Upper lobe of right lung (tissue), 1 donor: Measurements from ENCODE around the gene HOXD8. TPM values are rescaled to one million over a fixed set of nuclear protein-coding genes. Genes with fewer than 3 reads are reported as not detected.

ENCODE experiments used
- ATAC-seq: fragments of 200-7000 bp; cut with Tn5 transposase; one replicate; pipeline ENCODE4 v1.9.1; 2020; ENCODE audit warnings: mild to moderate bottlenecking, moderate library complexity
- DNase-seq: peaks from one replicate; pipeline ENCODE4 v3.0.0-alpha.2; 2020
- H3K27ac ChIP-seq: fragments of 200-600 bp; one replicate; pipeline ENCODE4 v1.8.0; 2022
- H3K27me3 ChIP-seq: fragments of 200-600 bp; one replicate; pipeline ENCODE4 v1.8.0; 2022; ENCODE audit warnings: mild to moderate bottlenecking
- H3K36me3 ChIP-seq: fragments of 200-600 bp; one replicate; pipeline ENCODE4 v1.8.0; 2022
- H3K4me1 ChIP-seq: fragments of 200-600 bp; one replicate; pipeline ENCODE4 v1.8.0; 2022
- H3K4me3 ChIP-seq: fragments of 200-600 bp; one replicate; pipeline ENCODE4 v1.8.0; 2022; ENCODE audit warnings: mild to moderate bottlenecking
- H3K9me3 ChIP-seq: fragments of 200-600 bp; one replicate; pipeline ENCODE4 v1.8.0; 2022
- intact Hi-C: fragments of 100-400 bp; cut with DNase I; formaldehyde crosslinking; loops from one replicate; pipeline ENCODE4 v1.11.0; 2022
- total RNA-seq: library from RNA; stranded (reverse); fragmentation: NEBNext Ultra II Directional; extraction: Animal tissue kit (Norgen Biotek cat#: 25700); gene quantifications from one replicate; pipeline ENCODE4 v1.2.1, GENCODE V29; 2021
- TF ChIP-seq, protein P1 (sequence below): fragments of 200-600 bp; IDR thresholded peaks from one replicate; pipeline ENCODE4 v1.8.0; 2022; ENCODE audit warnings: antibody characterized with exemption
- donor health status: DM: no; HTN: yes; CAD: no; lungs with severe emphysema.

Gene HOXD8
- total RNA-seq, 1 donor from 2014 or later = 2.6 TPM

DNA sequence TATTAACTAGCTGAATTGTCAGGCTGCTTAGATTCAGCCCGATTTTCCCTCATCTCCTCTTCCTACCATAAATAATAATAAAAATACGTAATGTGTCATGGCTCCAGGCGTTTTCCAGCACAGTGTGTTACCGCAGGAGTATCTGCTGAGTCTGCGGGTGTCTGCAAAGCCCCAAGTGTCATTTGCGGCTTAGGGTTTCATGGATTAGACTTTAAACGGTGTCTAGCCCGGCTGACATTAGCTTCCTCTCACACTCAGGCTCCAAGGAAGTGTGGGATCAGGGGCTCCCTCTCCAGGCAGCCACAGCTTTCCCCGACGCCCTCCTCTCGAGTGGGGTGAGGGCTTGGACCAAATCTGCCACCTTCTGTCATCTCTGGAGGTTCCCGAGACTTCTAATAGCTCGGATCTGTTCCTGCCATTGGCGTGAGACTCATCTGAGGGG, 44.9 kb downstream of the HOXD8 start:
- ATAC-seq (no peak), DNase-seq (no peak)
- Histone ChIP-seq H3K27ac (no peak overlapping the region), H3K4me3 (no peak overlapping the region), H3K27me3 (peaks cover 90% of the 10 kb centered on the region), H3K9me3 (no peaks in the 10 kb centered on the region), H3K4me1 (peaks cover 14% of the 10 kb centered on the region), H3K36me3 (no peaks in the 10 kb centered on the region)
- intact Hi-C loops = no loop called here
- TF ChIP-seq, protein P1, sequence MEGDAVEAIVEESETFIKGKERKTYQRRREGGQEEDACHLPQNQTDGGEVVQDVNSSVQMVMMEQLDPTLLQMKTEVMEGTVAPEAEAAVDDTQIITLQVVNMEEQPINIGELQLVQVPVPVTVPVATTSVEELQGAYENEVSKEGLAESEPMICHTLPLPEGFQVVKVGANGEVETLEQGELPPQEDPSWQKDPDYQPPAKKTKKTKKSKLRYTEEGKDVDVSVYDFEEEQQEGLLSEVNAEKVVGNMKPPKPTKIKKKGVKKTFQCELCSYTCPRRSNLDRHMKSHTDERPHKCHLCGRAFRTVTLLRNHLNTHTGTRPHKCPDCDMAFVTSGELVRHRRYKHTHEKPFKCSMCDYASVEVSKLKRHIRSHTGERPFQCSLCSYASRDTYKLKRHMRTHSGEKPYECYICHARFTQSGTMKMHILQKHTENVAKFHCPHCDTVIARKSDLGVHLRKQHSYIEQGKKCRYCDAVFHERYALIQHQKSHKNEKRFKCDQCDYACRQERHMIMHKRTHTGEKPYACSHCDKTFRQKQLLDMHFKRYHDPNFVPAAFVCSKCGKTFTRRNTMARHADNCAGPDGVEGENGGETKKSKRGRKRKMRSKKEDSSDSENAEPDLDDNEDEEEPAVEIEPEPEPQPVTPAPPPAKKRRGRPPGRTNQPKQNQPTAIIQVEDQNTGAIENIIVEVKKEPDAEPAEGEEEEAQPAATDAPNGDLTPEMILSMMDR = no peak

- Histone ChIP-seq H3K27me3 (peaks cover 91% of the 10 kb centered on the region), H3K9me3 (no peaks in the 10 kb centered on the region), H3K27ac (no peak overlapping the region), H3K36me3 (no peaks in the 10 kb centered on the region), H3K4me3 (no peak overlapping the region), H3K4me1 (peaks cover 14% of the 10 kb centered on the region)
- intact Hi-C loops = no loop called here
- TF ChIP-seq, protein P1 = no peak
- DNase-seq (no peak), ATAC-seq (no peak)
Observed at GRCh38 chr2:176174824-176175708, 45.6 kb downstream of the HOXD8 start.

DNA sequence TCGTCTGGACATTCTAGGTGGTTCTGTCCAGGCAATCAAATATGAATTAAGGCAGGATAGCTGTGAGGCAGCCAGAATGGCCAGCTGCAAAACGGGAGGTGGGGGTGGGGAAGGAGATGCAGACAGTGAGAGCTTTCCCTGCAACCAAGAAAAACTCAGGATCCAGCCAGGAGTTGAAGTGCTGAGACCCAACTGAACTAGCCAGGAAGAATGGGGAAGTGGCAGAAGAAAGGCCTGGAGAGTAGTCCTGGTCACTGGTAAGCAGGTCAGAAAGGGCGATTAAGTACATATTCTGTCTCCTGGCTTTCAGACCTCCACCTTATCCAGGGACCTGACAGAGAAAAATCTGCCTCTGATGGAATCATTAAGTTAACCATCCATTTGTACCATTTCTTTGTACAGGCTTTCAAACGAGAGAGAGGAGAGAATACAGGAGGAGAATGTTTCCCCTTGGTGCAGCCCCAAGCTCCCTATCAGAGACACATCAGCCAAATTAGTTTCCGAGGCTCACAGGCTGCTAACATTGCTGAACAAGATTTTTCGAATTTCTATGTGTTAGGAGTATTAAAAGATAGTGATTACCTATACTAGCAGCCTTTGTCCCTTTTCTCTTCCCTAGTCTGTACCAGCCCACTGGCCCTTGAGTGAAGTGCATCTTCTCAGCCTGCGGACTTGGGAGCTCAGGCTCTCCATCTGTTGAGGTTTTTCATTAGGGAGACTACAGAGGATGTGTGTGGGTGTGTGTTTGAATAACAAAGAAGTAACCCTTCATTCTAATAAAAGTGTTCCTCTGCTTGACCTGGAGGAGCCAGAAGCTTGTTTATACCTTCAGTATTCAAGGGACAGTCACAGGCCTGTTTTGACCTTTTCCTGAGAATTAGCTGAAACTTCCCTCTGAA, 46.5 kb downstream of the HOXD8 start:
- Histone ChIP-seq H3K27me3 (peaks cover 90% of the 10 kb centered on the region), H3K36me3 (no peaks in the 10 kb centered on the region), H3K9me3 (no peaks in the 10 kb centered on the region), H3K4me3 (no peak overlapping the region), H3K27ac (no peak overlapping the region), H3K4me1 (peaks cover 14% of the 10 kb centered on the region)
- intact Hi-C loops = no loop called here
- no peak for DNase-seq
- TF ChIP-seq, protein P1 = no peak
- ATAC-seq = no peak

- Histone ChIP-seq H3K9me3 (no peaks in the 10 kb centered on the region), H3K27me3 (peaks cover 86% of the 10 kb centered on the region), H3K4me3 (no peak overlapping the region), H3K27ac (no peak overlapping the region), H3K4me1 (peaks cover 8% of the 10 kb centered on the region), H3K36me3 (no peaks in the 10 kb centered on the region)
- ATAC-seq = no peak
- intact Hi-C loops = no loop called here
- no peak for DNase-seq
- TF ChIP-seq, protein P1 = no peak
Observed at GRCh38 chr2:176177580-176178037, 48.1 kb downstream of the HOXD8 start.

- Histone ChIP-seq H3K9me3 (no peaks in the 10 kb centered on the region), H3K27me3 (peaks cover 86% of the 10 kb centered on the region), H3K36me3 (no peaks in the 10 kb centered on the region), H3K4me3 (peak overlapping the region; percentile 26), H3K27ac (no peak overlapping the region), H3K4me1 (peaks cover 8% of the 10 kb centered on the region)
- TF ChIP-seq, protein P1 = no peak
- DNase-seq (no peak), ATAC-seq (peak; percentile 69)
- intact Hi-C loops = no loop called here
Observed at GRCh38 chr2:176178038-176178756, 48.7 kb downstream of the HOXD8 start.
